K562 (cell line): Measurements from ENCODE around the gene OR14A16. TPM values are rescaled to one million over a fixed set of nuclear protein-coding genes. Genes with fewer than 3 reads are reported as not detected.

Experiments
- ARID1B ChIP-seq: fragments of 450-650 bp; IDR thresholded peaks from 2 replicates; pipeline ENCODE4 v1.6.1; 2016; ENCODE audit warnings: antibody characterized with exemption, mild to moderate bottlenecking, inconsistent platforms
- CBX5 ChIP-seq: IDR thresholded peaks from 2 replicates; pipeline ENCODE4 v1.6.1; 2014; ENCODE audit warnings: low read depth, borderline replicate concordance
- CEBPZ ChIP-seq: fragments of 150-350 bp; IDR thresholded peaks from 2 replicates; pipeline ENCODE4 v1.6.1; 2014; ENCODE audit warnings: low read depth, mild to moderate bottlenecking, low read length, borderline replicate concordance
- DMBX1 ChIP-seq: fragments of 250-450 bp; sonication (Bioruptor Pico); IDR thresholded peaks from 2 replicates; pipeline ENCODE4 v1.8.0; 2022; ENCODE audit warnings: inconsistent platforms, mild to moderate bottlenecking, moderate library complexity, borderline replicate concordance
- E2F6 ChIP-seq, 2 experiments: IDR thresholded peaks; 2 replicates each; pipeline ENCODE4 v1.6.1; 2011; ENCODE audit warnings: borderline replicate concordance in 1 of 2, control low read depth in 1 of 2, low read depth in 1 of 2, low read length in 1 of 2, mild to moderate bottlenecking in 1 of 2, mixed read lengths in 1 of 2, moderate library complexity in 1 of 2; ENCODE audit not compliant: insufficient read depth in 1 of 2, insufficient read length in 1 of 2, poor library complexity in 1 of 2, severe bottlenecking in 1 of 2; ENCODE audit errors: extremely low read depth in 1 of 2
- HOXB6 ChIP-seq: fragments of 250-450 bp; sonication (Bioruptor Pico); IDR thresholded peaks from 2 replicates; pipeline ENCODE4 v1.5.1; 2022; ENCODE audit warnings: mild to moderate bottlenecking, borderline replicate concordance
- LCOR ChIP-seq: sonication (generic); formaldehyde crosslinking; IDR thresholded peaks from 2 replicates; pipeline ENCODE4 v1.8.0; 2022; ENCODE audit warnings: mild to moderate bottlenecking, missing genetic modification reagents
- NRF1 ChIP-seq, 2 experiments: fragments of 450-650 bp; IDR thresholded peaks in 1 of 2; conservative IDR thresholded peaks in 1 of 2; 2 replicates each; pipeline ENCODE4 v1.6.1; 2014; ENCODE audit warnings: mild to moderate bottlenecking in 2 of 2
- SMAD4 ChIP-seq: fragments of 250-450 bp; sonication (Bioruptor Pico); conservative IDR thresholded peaks from 2 replicates; pipeline ENCODE4 v1.8.0; 2021; ENCODE audit warnings: inconsistent platforms, mild to moderate bottlenecking, moderate library complexity
- SMARCA4 ChIP-seq: fragments of 450-650 bp; IDR thresholded peaks from 2 replicates; pipeline ENCODE4 v1.6.1; 2016
- ZKSCAN3 ChIP-seq: fragments of 250-450 bp; sonication (Bioruptor Pico); IDR thresholded peaks from 2 replicates; pipeline ENCODE4 v1.4.0; 2020
- ZNF41 ChIP-seq: fragments of 250-450 bp; sonication (Bioruptor Pico); conservative IDR thresholded peaks from 2 replicates; pipeline ENCODE4 v1.4.0; 2020; ENCODE audit warnings: mild to moderate bottlenecking
- ZNF707 ChIP-seq: fragments of 250-450 bp; sonication (Bioruptor Pico); conservative IDR thresholded peaks from 2 replicates; pipeline ENCODE4 v1.8.0; 2022; ENCODE audit warnings: inconsistent platforms, mild to moderate bottlenecking, moderate library complexity
- ZNF75A ChIP-seq: fragments of 450-650 bp; formaldehyde crosslinking; IDR thresholded peaks from 2 replicates; pipeline ENCODE4 v1.4.0; 2020; ENCODE audit warnings: mild to moderate bottlenecking
- polyA plus RNA-seq, 8 experiments: library from polyadenylated mRNA; depleted of rRNA in 4 of 8; stranded (reverse) in 5 of 8; unstranded in 3 of 8; fragments of >200 nt; fragmentation: Nextera tagmentation in 2 of 8; fragmentation: Illumina TruSeq in 1 of 8; extraction: Ambion mirVana in 2 of 8; extraction: Trizol in 1 of 8; gene quantifications; 2 replicates each; pipeline versions ENCODE4 v1.2.1 to v1.2.3, GENCODE V29; 2011 to 2014; ENCODE audit warnings: inconsistent platforms in 1 of 8, missing spikeins in 1 of 8
- total RNA-seq, 7 experiments: library from RNA; depleted of rRNA in 6 of 7; stranded (reverse); fragments of >200 nt in 6 of 7; fragmentation: Illumina TruSeq in 2 of 7; extraction: Trizol in 2 of 7; gene quantifications; 2 replicates each; pipeline versions ENCODE4 v1.2.1 to v1.2.3, GENCODE V29; 2011 to 2021; ENCODE audit warnings: low replicate concordance in 1 of 7
- TF ChIP-seq, protein P1 (sequence below): fragments of 250-450 bp; sonication (Bioruptor Pico); IDR thresholded peaks from 2 replicates; pipeline ENCODE4 v1.4.0; 2020
- TF ChIP-seq, protein P2 (sequence below): sonication (generic); formaldehyde crosslinking; IDR thresholded peaks from 2 replicates; pipeline ENCODE4 v1.8.1; 2023; ENCODE audit warnings: mild to moderate bottlenecking, missing genetic modification reagents
- TF ChIP-seq, protein P3 (sequence below): fragments of 250-450 bp; sonication (Bioruptor Pico); IDR thresholded peaks from 2 replicates; pipeline ENCODE4 v1.8.0; 2021; ENCODE audit warnings: mild to moderate bottlenecking, moderate library complexity
- TF ChIP-seq, protein P4 (sequence below): IDR thresholded peaks from 2 replicates; pipeline ENCODE4 v1.6.1; 2016; ENCODE audit warnings: missing genetic modification characterization, missing compliant biosample characterization

The OR14A16 gene
- total and polyA plus RNA-seq, 9 of the 15 experiments (the other 6 are each of a cell fraction or from before 2014, with no cell fraction given): not detected

DNA sequence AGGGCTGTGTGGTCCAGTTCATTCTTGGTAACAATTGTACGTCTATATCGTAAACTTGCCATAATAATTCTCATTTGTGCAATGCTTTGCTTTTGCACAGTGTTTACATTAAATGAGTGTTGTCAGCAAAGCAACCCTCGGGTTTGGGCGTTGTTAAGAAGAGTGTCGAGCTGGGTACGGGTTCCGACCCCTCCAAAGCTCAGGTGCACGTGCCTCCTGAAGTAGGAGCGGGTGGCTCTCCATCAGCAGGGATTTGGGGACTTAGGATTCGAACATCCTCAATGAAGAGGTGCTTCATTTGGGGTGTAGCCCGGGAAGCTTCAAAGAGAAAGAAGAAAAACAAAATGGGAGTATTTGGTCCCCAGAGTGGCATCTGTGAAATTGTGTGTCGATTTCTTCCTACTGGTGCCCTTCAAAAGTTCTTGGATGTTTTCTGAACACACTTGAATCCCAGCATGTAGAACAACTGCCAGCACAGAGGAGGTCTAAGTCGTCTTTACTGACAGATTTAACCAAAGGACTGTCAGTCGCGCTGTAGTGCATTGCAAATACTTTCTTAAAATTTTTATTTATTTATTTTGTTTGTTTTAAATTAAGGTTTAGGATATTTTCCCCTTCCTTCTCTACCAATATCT is 34.2 kb upstream of the OR14A16 start (continued):
- TF ChIP-seq ZNF707 (CRISPR knock-in tag) (no peak), E2F6 (IDR thresholded peaks at IDR 0.05; ENCODE audit: borderline replicate concordance in 1 of 2, extremely low read depth in 1 of 2, insufficient read depth in 1 of 2, insufficient read length in 1 of 2, low read depth in 1 of 2, low read length in 1 of 2, poor library complexity in 1 of 2, severe bottlenecking in 1 of 2) (peak in 1 of 2 experiments; percentile 31), SMARCA4 (0 out of 2 replicates have a peak, but pooled peaks have one; percentile 3), ZNF41 (CRISPR knock-in tag) (no peak), SMAD4 (CRISPR knock-in tag) (no peak), ZNF75A (no peak), HOXB6 (CRISPR knock-in tag) (no peak), ARID1B (no peak), CEBPZ (no peak), DMBX1 (CRISPR knock-in tag) (no peak), CBX5 (no peak), ZKSCAN3 (no peak), NRF1 (conservative IDR thresholded peaks at IDR 0.05 in 1 of 2, IDR thresholded peaks at IDR 0.05 in 1 of 2) (no peak), LCOR (CRISPR knock-in tag) (no peak)
- TF ChIP-seq, protein P1, sequence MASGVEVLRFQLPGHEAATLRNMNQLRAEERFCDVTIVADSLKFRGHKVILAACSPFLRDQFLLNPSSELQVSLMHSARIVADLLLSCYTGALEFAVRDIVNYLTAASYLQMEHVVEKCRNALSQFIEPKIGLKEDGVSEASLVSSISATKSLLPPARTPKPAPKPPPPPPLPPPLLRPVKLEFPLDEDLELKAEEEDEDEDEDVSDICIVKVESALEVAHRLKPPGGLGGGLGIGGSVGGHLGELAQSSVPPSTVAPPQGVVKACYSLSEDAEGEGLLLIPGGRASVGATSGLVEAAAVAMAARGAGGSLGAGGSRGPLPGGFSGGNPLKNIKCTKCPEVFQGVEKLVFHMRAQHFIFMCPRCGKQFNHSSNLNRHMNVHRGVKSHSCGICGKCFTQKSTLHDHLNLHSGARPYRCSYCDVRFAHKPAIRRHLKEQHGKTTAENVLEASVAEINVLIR: no peak
- TF ChIP-seq, protein P2, sequence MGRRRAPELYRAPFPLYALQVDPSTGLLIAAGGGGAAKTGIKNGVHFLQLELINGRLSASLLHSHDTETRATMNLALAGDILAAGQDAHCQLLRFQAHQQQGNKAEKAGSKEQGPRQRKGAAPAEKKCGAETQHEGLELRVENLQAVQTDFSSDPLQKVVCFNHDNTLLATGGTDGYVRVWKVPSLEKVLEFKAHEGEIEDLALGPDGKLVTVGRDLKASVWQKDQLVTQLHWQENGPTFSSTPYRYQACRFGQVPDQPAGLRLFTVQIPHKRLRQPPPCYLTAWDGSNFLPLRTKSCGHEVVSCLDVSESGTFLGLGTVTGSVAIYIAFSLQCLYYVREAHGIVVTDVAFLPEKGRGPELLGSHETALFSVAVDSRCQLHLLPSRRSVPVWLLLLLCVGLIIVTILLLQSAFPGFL (CRISPR knock-in tag): no peak
- TF ChIP-seq, protein P3, sequence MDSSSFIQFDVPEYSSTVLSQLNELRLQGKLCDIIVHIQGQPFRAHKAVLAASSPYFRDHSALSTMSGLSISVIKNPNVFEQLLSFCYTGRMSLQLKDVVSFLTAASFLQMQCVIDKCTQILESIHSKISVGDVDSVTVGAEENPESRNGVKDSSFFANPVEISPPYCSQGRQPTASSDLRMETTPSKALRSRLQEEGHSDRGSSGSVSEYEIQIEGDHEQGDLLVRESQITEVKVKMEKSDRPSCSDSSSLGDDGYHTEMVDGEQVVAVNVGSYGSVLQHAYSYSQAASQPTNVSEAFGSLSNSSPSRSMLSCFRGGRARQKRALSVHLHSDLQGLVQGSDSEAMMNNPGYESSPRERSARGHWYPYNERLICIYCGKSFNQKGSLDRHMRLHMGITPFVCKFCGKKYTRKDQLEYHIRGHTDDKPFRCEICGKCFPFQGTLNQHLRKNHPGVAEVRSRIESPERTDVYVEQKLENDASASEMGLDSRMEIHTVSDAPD (CRISPR knock-in tag): no peak
- TF ChIP-seq, protein P4, sequence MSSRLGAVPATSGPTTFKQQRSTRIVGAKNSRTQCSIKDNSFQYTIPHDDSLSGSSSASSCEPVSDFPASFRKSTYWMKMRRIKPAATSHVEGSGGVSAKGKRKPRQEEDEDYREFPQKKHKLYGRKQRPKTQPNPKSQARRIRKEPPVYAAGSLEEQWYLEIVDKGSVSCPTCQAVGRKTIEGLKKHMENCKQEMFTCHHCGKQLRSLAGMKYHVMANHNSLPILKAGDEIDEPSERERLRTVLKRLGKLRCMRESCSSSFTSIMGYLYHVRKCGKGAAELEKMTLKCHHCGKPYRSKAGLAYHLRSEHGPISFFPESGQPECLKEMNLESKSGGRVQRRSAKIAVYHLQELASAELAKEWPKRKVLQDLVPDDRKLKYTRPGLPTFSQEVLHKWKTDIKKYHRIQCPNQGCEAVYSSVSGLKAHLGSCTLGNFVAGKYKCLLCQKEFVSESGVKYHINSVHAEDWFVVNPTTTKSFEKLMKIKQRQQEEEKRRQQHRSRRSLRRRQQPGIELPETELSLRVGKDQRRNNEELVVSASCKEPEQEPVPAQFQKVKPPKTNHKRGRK (tag): no peak
